OCI-LY7 (cell line): ENCODE measurements around the gene RAD50. TPM values are rescaled to one million over a fixed set of nuclear protein-coding genes. Genes with fewer than 3 reads are reported as not detected.

ENCODE experiments used
- BruUV-seq: library from RNA; stranded (reverse); fragments of 400-500 nt; replicated peaks from 2 replicates; lab custom pipeline; 2021; lab: Mats Ljungman, UMichigan
- CTCF ChIA-PET: fragments of 300-600 bp; sonication (Branson Sonifier 250); formaldehyde crosslinking; loops from one replicate; lab custom pipeline; 2022; ENCODE audit warnings: antibody characterized with exemption; ENCODE audit not compliant: unreplicated experiment; lab: Charles Lee
- POLR2A ChIA-PET: fragments of 300-600 bp; sonication (Branson Sonifier 250); formaldehyde crosslinking; loops from one replicate; lab custom pipeline; 2022; ENCODE audit warnings: antibody characterized with exemption; lab: Charles Lee
- DNase-seq: peaks from one replicate; pipeline ENCODE4 v3.0.0-alpha.2; 2015; ENCODE audit warnings: low spot score
- H2AFZ ChIP-seq: fragments of 200-600 bp; sonication (generic), shearing (Covaris generic); 2 replicates; pipeline ENCODE4 v1.6.1; 2014; ENCODE audit warnings: mild to moderate bottlenecking, antibody characterized with exemption, low read length, moderate library complexity
- H3K27ac ChIP-seq: fragments of 200-600 bp; sonication (generic); 2 replicates; pipeline ENCODE4 v1.5.1; 2014; ENCODE audit warnings: mixed run types, low read depth, mild to moderate bottlenecking, moderate library complexity, low read length, inconsistent platforms; ENCODE audit not compliant: poor library complexity, severe bottlenecking
- H3K36me3 ChIP-seq: fragments of 200-600 bp; sonication (generic); 2 replicates; pipeline ENCODE4 v1.6.1; 2014; ENCODE audit warnings: mild to moderate bottlenecking, antibody characterized with exemption, low read length, moderate library complexity, mixed read lengths; ENCODE audit not compliant: insufficient read depth
- H3K4me1 ChIP-seq: fragments of 200-600 bp; sonication (generic); 2 replicates; pipeline ENCODE4 v1.5.1; 2014; ENCODE audit warnings: mild to moderate bottlenecking, low read length; ENCODE audit not compliant: insufficient read depth, poor library complexity, severe bottlenecking
- H3K4me2 ChIP-seq: fragments of 200-600 bp; sonication (generic); 2 replicates; pipeline ENCODE4 v1.6.1; 2014; ENCODE audit warnings: mild to moderate bottlenecking, low read length
- H3K4me3 ChIP-seq: fragments of 200-600 bp; sonication (generic); 2 replicates; pipeline ENCODE4 v1.5.1; 2014; ENCODE audit warnings: mild to moderate bottlenecking, low read depth, low read length; ENCODE audit not compliant: poor library complexity, severe bottlenecking
- H3K79me2 ChIP-seq: fragments of 200-600 bp; sonication (generic); 2 replicates; pipeline ENCODE4 v1.6.1; 2016; ENCODE audit warnings: low read depth, mild to moderate bottlenecking, low read length, moderate library complexity, mixed read lengths; ENCODE audit not compliant: insufficient read depth
- H3K9me2 ChIP-seq: fragments of 200-600 bp; sonication (generic); 2 replicates; pipeline ENCODE4 v1.6.1; 2016; ENCODE audit warnings: mild to moderate bottlenecking, low read length, mixed read lengths; ENCODE audit not compliant: insufficient read depth
- H3K9me3 ChIP-seq: fragments of 200-600 bp; sonication (generic); 2 replicates; pipeline ENCODE4 v1.6.1; 2014; ENCODE audit warnings: mild to moderate bottlenecking, mixed run types, low read length, mixed read lengths
- H4K20me1 ChIP-seq: fragments of 200-600 bp; sonication (generic); 2 replicates; pipeline ENCODE4 v1.6.1; 2014; ENCODE audit warnings: mild to moderate bottlenecking, antibody characterized with exemption, low read length, moderate library complexity, mixed read lengths; ENCODE audit not compliant: insufficient read depth
- EZH2phosphoT487 ChIP-seq: fragments of 200-600 bp; sonication (generic); IDR thresholded peaks from 2 replicates; pipeline ENCODE4 v1.6.1; 2018; ENCODE audit warnings: low read depth, borderline replicate concordance, mild to moderate bottlenecking, mixed run types, antibody characterized with exemption, low read length, moderate library complexity, mixed read lengths
- intact Hi-C: fragments of 100-400 bp; cut with micrococcal nuclease; formaldehyde crosslinking; loops from one replicate; pipeline ENCODE4 v1.10.0; 2022; ENCODE audit not compliant: unreplicated experiment
- total RNA-seq, 2 experiments: library from RNA; depleted of rRNA in 1 of 2; stranded (reverse); fragments of >200 nt in 1 of 2; shearing (Covaris generic) in 1 of 2; gene quantifications; 2 replicates each; pipeline ENCODE4 v1.2.3, GENCODE V29; 2014 to 2022
- TF ChIP-seq, protein P1 (sequence below): fragments of 200-600 bp; sonication (generic); conservative IDR thresholded peaks from 2 replicates; pipeline ENCODE4 v1.5.1; 2014; ENCODE audit warnings: mild to moderate bottlenecking, antibody characterized with exemption, low read length, moderate library complexity, mixed read lengths

Gene RAD50
- total RNA-seq, 2 experiments from 2014 or later, result 24.0 to 59.8 TPM

DNA sequence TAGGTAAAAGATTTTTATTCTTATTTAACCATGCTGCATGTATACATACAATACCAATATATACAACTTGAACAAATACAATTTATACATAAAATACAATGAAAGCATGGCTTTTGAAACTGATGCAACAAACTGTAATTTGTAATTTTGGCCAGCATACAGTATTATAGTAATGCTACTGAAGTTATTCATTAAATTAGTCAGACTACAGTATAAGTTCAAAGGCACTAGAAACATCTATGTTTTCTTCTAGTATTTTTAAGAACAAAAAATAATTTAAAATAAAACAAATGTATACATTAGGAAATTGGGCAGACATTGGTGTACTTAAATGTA lies 135.8 kb downstream of the RAD50 start:
- Histone ChIP-seq H3K4me3 (no peak overlapping the region), H4K20me1 (no peaks in the 10 kb centered on the region), H3K4me1 (no peaks in the 10 kb centered on the region), H3K9me2 (no peaks in the 10 kb centered on the region), H3K36me3 (no peaks in the 10 kb centered on the region), H3K27ac (no peak overlapping the region), H3K9me3 (no peaks in the 10 kb centered on the region), H3K79me2 (no peaks in the 10 kb centered on the region), H2AFZ (no peak overlapping the region), H3K4me2 (no peak overlapping the region)
- ChIA-PET CTCF (no interaction called here), POLR2A (no interaction called here)
- intact Hi-C loops, result no loop called here
- DNase-seq, result no peak
- TF ChIP-seq, protein P1, sequence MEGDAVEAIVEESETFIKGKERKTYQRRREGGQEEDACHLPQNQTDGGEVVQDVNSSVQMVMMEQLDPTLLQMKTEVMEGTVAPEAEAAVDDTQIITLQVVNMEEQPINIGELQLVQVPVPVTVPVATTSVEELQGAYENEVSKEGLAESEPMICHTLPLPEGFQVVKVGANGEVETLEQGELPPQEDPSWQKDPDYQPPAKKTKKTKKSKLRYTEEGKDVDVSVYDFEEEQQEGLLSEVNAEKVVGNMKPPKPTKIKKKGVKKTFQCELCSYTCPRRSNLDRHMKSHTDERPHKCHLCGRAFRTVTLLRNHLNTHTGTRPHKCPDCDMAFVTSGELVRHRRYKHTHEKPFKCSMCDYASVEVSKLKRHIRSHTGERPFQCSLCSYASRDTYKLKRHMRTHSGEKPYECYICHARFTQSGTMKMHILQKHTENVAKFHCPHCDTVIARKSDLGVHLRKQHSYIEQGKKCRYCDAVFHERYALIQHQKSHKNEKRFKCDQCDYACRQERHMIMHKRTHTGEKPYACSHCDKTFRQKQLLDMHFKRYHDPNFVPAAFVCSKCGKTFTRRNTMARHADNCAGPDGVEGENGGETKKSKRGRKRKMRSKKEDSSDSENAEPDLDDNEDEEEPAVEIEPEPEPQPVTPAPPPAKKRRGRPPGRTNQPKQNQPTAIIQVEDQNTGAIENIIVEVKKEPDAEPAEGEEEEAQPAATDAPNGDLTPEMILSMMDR, result no peak
- TF ChIP-seq EZH2phosphoT487, result no peak
- no TSS peak for BruUV-seq

Other genes with a start within 250 kb of the RAD50 start
- 0.88 TPM in 1 of 2 replicates, not detected in the other for gene SLC22A5, start 187.3 kb upstream of the RAD50 start, total RNA-seq (2014; rRNA removed; shearing (Covaris generic))
- gene SLC22A5, start 187.3 kb upstream of the RAD50 start, total RNA-seq (2022), result 0.18 and 0.36 TPM in 2 replicates
- gene IRF1, start 66.2 kb upstream of the RAD50 start, total RNA-seq (2014; rRNA removed; shearing (Covaris generic)), result 25.9 and 39.4 TPM in 2 replicates
- gene IRF1, start 66.2 kb upstream of the RAD50 start, total RNA-seq (2022), result 24.8 and 32.3 TPM in 2 replicates
- gene IL5, start 13.5 kb upstream of the RAD50 start, total RNA-seq (2014; rRNA removed; shearing (Covaris generic)), result not detected in 2 replicates
- gene IL5, start 13.5 kb upstream of the RAD50 start, total RNA-seq (2022), result not detected in 2 replicates
- gene IL13, start 101.2 kb downstream of the RAD50 start, total RNA-seq (2014; rRNA removed; shearing (Covaris generic)), result not detected in 2 replicates
- not detected in 2 replicates for gene IL13, start 101.2 kb downstream of the RAD50 start, total RNA-seq (2022)
- not detected in 2 replicates for gene IL4, start 117.0 kb downstream of the RAD50 start, total RNA-seq (2014; rRNA removed; shearing (Covaris generic))
- not detected in 2 replicates for gene IL4, start 117.0 kb downstream of the RAD50 start, total RNA-seq (2022)
- gene KIF3A, start 180.6 kb downstream of the RAD50 start, total RNA-seq (2014; rRNA removed; shearing (Covaris generic)), result 6.7 and 8.7 TPM in 2 replicates
- 14.2 and 17.0 TPM in 2 replicates for gene KIF3A, start 180.6 kb downstream of the RAD50 start, total RNA-seq (2022)
- gene CCNI2, start 190.4 kb downstream of the RAD50 start, total RNA-seq (2014; rRNA removed; shearing (Covaris generic)), result not detected in 2 replicates
- not detected in 2 replicates for gene CCNI2, start 190.4 kb downstream of the RAD50 start, total RNA-seq (2022)
- 10.6 and 11.8 TPM in 2 replicates for gene SEPTIN8, start 220.3 kb downstream of the RAD50 start, total RNA-seq (2014; rRNA removed; shearing (Covaris generic))
- 12.8 and 15.5 TPM in 2 replicates for gene SEPTIN8, start 220.3 kb downstream of the RAD50 start, total RNA-seq (2022)